Stimulated activated CD8-positive, alpha-beta memory T cell treated with anti-CD3 and anti-CD28 coated beads, Interleukin-15, amount 100 ng/mL, for 24 hours (primary cell): Measurements from ENCODE around the gene SPEN.
A peak's percentile ranks its signal among the peaks of the same experiment; 100 is the strongest.
"Not testable (repeated sequence)": the region's sequence is repeated elsewhere in the genome, so short reads cannot be mapped to it uniquely, and the experiment has no call there.

Experiments used
- DNase-seq: peaks from one replicate; pipeline ENCODE4 v3.0.0-alpha.2; 2020; ENCODE audit warnings: low read depth

Gene SPEN, protein sequence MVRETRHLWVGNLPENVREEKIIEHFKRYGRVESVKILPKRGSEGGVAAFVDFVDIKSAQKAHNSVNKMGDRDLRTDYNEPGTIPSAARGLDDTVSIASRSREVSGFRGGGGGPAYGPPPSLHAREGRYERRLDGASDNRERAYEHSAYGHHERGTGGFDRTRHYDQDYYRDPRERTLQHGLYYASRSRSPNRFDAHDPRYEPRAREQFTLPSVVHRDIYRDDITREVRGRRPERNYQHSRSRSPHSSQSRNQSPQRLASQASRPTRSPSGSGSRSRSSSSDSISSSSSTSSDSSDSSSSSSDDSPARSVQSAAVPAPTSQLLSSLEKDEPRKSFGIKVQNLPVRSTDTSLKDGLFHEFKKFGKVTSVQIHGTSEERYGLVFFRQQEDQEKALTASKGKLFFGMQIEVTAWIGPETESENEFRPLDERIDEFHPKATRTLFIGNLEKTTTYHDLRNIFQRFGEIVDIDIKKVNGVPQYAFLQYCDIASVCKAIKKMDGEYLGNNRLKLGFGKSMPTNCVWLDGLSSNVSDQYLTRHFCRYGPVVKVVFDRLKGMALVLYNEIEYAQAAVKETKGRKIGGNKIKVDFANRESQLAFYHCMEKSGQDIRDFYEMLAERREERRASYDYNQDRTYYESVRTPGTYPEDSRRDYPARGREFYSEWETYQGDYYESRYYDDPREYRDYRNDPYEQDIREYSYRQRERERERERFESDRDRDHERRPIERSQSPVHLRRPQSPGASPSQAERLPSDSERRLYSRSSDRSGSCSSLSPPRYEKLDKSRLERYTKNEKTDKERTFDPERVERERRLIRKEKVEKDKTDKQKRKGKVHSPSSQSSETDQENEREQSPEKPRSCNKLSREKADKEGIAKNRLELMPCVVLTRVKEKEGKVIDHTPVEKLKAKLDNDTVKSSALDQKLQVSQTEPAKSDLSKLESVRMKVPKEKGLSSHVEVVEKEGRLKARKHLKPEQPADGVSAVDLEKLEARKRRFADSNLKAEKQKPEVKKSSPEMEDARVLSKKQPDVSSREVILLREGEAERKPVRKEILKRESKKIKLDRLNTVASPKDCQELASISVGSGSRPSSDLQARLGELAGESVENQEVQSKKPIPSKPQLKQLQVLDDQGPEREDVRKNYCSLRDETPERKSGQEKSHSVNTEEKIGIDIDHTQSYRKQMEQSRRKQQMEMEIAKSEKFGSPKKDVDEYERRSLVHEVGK (N-terminal part only)

DNA sequence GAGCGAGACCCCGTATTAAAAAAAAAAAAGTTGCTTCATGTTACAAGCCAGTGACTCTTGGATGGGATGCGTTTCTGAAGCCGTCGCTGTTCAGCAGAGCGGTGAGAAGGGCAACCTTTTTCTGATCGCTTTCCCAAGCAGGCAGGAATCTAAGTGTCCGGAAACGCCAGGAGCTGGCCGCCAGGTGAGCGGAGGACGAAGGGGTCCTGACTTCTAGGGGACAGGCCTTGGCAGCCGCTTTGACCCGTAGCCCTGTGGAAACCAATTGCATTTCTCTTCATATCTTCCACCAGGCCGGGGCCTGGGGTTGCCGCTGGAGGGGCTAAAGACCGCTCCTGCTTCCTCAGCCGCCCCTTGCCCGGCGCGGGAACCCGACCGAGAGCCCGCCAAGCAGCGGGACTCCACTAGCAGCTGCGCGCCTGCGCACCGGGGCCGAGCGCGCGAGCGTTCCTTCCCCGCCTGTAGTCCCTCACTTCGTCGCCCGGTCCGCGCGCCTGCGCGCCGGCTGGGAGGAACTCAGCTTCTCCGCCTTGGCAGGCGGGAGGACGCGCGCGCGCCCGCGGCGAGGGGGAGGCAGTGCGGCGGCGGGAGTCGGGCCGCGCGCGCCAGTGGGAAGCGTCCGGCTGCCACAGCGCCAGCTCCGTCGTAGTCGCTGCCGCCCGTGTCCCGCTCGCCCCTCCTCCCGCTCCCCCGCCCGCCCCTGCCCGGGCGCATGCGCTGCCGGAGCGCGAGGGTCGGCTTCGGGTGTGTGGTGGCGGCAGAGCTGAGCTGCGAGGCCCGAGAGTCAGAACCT lies at the start of gene SPEN:
Gene SPEN, plus strand, starts transcription at position 608 of the 793 bp plus-strand sequence. CDS start 361 bp downstream, outside the sequence.
- peak; percentile 94 for DNase-seq

DNA sequence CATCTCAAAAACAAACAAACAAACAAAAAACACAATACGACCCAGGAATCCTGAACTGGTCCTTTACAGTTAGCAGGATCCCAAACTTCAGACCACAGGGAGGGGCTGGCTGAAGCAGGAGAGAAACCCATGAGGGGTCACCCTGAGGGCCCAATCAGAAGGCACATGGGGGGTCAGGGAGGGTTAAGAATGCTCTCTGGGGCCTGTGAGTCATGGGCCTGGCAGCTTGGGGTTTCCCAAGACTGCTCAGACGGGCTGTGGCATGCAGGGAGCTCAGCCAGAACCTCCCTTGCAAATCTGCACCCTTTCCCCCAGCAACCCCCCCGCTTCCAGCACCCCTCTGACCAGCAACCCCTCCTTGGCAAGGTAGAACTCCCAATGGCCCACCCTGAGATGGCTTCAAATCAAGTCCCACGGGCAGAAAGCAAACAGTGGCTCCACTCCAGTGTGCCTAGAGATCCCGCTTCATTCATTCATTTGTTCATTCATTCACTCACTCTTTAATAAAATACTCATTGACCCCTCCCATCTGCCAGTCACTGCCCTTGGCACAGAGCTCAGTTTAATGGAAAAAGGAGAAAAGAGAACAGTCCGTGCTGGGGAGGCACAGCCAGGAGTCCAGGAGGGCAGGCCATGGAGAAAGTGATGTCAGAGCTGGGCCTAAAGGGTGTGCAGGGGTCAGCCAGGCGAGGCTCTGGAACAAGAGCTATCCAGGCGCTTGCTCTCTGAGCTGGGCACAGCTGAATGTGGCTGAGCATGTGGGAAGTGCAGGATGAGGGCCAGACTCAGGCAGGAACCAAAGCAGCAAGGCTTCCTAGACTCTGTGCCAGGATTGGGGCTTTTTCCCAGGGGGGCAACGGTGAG lies 48.3 kb upstream of the SPEN start:
- no peak for DNase-seq

DNA sequence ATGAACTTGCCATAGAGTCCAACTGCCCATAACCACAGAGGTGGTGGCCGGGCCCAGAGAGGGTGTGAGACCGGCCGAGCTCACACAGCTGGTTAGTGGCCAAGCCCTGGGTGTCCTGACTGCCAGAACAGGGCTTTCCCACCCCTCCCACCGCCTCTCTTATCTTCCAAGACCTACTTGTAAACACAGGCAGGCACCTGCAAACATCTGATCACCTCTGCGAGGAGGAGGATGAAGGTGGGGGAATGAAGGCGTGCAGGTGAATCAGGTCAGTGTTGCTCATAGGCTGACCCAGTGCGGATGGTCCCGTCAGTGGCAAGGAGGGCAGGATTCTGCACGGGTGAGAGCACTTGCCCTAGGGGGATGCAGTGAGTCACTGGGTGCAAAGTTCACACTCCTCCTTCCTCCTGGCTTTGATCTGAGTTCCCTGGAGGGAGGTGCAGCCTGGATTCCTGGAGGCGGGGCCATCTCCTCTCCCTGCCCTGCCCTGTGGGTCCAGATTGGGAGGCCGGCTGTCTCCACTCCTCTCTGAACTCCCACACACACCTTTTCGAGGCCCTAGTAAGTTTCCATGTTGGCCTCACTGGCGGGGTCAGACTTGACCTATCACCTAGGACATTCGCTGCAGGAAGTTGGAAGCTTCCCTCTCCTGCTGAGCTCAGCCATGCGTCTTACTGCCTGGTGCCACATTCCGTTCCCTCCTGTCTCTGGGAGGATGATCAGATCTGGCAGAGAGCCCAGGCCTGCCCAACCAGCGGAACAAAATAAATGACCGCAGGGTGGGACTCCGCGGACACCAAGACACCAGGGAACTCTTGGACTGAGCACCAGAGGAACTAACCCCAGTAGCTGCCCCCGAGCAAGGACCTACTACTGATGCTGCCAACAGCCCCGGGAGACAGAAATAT lies 47.3 kb upstream of the SPEN start:
- no peak for DNase-seq

DNA sequence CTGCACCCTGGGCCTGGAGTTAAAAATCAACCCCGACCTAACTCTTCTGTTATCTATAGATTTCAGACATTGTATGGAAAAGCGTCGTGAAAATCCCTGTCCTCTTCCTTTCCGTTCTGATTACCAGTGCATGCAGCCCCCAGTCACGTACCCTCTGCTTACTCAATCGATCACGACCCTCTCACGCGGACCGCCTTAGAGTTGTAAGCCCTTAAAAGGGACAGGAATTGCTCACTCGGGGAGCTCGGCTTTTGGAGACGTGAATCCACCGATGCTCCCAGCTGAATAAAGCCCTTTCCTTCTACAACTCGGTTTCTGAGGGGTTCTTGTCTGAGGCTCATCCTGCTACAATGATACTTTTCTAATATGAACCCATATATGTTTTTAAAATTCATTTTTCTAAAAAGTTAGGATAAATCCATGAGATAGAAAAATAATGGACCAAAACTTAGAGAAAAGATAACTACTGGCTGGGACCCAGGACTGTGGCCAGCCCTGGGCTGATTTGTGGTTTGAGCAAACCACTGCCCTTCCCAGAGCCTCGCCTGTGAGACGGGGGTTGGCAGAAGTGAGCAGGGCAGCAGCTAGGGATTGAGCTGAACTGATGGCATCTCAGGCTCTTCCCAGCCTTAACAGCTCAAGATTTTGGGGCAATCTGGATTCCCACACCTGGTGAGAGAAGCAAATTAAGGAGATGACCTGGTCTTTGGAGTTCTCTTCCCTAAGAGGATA lies 45.1 kb upstream of the SPEN start:
- DNase-seq = no peak

DNA sequence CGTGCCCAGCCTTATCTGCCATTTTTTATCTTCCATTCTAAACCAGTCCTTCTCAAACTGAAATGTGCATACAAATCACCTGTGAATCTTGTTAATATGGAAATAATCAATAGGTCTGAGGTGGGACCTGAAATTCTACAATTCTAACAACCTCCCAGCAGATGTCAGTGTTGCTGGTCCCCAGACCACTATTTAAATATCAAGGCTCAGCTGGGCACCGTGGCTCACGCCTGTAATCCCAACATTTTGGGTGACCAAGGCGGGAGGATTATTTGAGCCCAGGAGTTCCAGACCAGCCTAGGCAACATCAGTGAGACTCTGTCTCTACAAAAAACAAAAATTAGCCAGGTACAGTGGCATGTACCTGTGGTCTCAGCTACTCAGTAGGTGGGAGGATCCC lies 44.1 kb upstream of the SPEN start:
- DNase-seq = no peak

DNA sequence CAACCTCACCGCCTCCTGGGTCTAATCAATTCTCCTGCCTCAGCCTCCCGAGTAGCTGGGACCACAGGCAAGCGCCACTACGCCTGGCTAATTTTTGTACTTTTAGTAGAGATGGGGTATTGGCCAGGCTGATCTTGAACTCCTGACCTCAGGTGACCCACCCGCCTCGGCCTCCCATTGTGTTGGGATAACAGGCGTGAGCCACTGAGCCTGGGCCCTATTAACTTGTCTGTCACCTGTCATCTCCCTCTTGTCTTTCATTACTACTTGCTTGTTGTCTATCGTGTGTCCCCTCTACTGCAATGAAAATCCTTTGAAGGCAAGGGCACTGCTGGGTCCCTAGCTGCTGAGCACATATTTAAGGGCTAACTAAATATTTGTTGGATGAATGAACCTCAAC lies 43.4 kb upstream of the SPEN start:
- no peak for DNase-seq

DNA sequence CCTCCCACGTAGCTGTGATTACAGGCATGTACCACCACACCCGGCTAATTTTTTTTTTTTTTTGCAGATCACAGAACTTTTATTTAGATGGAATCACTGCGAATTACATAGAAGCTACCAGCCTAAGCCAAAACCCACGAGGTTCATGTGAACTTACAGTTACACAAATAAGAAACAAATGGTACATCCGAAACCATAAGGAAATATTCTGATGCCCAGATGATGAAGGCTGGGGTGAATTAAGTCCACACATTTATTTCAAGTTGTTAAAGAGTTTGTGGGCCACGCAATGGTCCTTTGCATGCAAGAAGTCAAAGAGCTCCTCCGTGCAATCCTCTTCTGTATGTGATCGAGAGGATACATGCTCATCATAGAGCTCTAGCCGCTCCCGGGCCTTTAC lies 40.4 kb upstream of the SPEN start:
- no peak for DNase-seq

DNA sequence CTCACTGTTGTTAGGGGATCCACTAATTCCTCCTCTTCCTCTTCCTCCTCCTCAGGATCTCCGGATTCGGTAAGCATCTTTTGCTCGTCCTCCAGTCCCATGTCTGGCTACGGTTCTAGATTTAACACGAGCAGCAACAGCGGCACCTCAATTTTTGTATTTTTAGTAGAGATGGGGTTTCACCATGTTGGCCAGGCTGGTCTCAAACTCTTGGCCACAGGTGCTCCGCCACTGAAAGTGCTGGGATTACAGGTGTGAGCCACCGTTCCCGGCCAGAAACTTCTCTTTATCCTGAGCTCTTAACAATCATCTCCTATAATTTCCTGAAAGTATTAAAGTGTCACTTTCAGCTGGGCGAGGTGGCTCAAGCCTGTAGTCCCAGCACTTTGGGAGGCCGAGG lies 40.0 kb upstream of the SPEN start, which contains the start of gene UQCRHL:
Gene UQCRHL, minus strand, starts transcription at position 101 of the 400 bp plus-strand sequence. Its CDS starts 0 bp downstream, at position 101.
- not testable (repeated sequence) for DNase-seq

DNA sequence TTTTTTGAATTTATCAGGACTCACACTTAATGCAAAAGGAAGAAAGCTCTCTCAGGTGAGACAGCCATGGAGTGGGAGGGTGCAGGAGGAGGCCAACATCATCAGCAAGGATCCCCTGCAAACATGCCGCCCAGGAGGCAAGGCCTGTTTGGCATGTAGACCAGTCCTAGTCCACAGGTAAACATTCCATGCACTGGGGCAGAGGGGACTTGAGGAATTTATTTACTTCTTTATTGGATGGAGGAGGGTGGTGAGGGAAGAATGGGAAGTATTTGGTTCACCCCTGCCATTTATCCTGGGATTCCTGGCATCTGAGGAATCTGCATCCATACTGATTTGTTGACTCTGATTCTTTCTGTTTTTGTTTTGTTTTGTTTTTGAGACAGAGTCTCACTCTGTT lies 38.6 kb upstream of the SPEN start:
- DNase-seq = no peak

DNA sequence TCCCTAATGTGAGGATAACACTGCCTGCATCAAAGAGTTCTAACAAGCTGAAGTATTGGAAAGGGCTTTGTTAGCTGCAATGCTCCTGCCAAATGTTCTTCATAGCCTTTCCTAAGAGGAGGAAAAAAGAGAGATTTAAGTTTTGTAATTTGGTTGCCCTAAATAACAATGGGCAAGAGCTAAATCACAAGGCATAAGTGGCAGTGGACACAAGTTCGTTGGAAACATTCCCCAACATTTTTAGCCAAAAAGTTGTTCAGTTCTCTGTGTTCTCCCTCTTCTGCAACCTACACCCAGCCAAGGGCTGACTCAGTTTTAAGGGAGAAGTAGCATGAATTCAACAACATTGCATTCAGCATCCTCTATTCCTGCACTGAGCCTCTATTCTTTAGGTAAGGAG lies 37.4 kb upstream of the SPEN start:
- no peak for DNase-seq

DNA sequence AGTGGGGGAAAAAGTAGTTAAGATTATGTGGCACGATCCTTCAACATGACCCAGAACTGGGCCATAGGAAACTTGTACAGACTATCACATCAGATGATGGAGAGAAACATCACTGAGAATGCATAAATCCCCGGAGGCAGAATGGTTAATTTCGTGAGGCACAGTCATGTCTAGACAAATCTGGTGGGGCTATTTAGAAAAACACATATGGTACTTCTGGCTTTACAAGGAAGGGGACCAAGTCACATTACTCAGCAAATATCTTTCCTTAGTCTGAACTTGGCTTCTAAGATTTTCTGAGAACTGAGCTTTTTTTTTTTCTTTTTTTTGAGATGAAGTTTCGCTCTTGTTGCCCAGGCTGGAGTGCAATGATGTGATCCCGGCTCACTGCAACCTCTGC lies 30.8 kb upstream of the SPEN start:
- no peak for DNase-seq

DNA sequence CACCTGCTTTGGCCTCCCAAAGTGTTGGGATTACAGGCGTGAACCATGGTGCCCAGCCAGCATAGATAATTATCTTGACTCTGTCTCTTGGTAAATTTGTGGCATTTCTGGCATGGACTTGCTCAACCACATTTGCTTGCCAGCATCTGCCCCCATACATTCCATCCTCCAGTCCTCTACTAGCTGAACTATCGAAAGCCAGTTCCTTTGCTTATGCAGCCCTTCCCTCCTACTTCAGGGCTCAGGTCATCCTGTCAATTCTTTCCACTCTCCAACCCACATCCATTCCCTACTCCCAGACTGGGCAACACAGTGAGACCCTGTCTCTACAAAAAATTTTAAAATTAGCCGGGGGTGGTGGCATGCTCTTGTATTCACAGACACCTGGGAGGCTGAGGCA lies 27.0 kb upstream of the SPEN start:
- DNase-seq = no peak

DNA sequence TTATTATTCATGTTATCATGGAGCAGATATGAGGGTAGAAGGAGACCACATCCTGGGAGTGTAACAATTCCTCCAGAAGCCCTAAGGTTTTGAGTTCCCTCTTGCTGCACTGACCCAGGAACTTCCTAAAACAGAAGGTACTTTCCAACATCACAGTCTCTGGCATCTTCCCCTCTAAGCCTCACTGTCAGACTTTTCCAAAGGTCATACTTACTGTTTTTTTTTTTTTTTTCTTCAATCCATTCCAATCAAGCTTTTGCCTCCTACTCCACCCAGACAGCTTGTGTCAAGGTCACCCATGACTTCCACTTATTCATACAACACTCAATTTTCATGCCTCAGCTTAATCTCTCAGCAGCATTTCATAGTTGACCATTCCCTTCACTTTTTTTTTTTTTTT lies 21.7 kb upstream of the SPEN start:
- no peak for DNase-seq

DNA sequence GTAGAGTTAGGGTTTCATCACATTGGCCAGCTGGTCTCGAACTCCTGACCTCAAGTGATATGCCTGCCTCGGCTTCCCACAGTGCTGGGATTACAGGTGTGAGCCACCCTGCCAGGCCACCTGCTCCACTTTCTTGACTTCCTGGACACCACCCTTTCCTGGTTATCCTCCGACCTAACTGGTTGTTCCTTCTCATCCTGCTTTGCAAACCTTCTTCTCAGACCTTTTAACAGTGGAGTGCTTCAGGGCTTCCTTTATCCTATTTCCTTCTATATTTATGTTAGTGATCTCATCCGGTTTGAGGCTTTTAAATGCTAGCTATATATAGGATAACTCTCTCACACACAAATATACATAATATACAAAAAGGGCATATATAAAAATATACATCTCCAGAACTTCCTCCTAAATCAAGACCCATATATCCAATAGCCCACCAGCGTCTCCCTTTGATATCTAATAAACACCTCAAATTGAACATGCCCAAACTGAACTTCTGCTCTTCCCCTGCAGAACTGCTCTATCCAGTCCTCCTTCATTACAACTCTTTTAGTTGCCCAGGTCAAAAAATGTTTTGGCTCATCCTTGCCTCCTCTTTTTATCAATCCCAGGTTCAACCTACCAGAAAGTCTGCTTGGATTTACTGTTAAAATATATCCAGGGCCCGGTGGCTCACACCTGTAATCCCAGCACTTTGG lies 20.5 kb upstream of the SPEN start:
- no peak for DNase-seq

DNA sequence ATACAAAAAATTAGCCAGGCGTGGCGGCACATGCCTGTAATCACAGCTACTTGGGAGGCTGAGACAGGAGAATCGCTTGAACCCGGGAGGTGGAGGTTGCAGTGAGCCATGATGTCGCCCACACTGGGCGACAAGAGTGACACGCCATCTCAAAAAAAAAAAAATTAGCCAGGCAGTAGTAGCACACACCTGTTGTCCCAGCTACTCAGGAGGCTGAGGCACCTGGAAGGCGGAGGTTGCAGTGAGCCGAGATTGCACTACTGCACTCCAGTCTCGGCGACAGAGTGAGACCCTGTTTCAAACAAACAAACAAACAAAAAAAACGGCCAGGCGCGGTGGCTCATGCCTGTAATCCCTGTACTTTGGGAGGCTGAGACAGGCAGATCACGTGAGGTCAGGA lies 19.9 kb upstream of the SPEN start:
- not testable (repeated sequence) for DNase-seq

DNA sequence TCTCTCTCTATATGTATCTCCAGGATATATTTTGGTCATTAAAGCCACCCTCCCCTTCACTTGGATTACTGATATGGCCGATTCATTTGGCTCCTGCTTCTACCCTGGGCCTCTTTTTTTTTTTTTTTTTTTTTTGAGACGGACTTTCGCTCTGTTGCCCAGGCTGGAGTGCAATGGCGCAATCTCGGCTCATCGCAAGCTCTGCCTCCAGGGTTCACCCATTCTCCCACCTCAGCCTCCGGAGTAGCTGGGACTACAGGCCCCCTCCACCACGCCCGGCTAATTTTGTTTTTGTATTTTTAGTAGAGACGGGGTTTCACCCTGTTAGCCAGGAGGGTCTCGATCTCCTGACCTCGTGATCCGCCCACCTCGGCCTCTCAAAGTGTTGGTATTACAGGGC lies 18.6 kb upstream of the SPEN start:
- DNase-seq = not testable (repeated sequence)

DNA sequence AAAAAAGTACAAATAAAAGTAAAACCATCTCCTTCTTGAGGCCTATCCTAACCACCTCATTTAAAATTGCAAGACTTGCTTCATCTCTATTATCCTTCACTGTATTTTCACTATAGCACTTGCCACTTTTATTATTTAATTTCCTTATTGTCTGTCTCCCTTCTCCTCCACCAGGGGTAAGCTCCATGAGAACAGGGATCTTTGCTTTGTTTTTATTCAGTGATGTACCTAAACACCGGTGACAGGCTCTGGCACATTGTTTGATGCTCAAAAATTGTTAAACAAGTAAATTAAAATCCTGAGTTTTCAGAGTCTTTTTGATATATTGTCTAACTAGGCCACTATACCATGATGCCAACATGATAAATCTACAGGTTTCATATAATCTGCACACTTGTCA lies 17.2 kb upstream of the SPEN start:
- no peak for DNase-seq

DNA sequence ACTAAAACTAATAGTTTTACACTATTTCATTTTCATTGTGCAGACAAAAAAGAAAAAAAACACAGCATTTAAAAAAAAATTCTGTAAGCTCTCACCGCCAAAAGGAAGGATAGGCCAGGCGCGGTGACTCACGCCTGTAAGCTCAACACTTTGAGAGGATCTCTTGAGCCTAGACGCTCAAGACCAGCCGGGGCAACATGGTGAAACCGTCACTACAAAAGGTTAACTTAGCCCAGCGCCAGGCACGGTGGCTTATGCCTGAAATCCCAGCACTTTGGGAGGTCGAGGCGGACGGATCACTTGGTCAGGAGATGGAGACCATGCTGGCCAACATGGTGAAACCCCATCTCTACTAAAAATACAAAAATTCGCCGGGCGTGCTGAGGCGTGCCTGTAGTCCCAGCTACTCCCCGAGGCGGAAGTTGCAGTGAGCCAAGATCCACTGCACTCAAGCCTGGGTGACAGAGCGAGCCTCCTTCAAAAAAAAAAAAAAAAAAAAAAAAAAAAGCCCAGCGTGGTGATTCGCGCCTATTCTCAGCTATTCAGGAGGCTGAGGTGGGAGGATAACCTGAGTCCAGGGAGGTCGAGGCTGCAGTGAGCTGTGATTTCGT lies 14.3 kb upstream of the SPEN start:
- peak; percentile 23 for DNase-seq
